Heart left ventricle (tissue), 13 donors: ENCODE results near the gene RFX3.

Source experiments
- POLR2A ChIP-seq, 2 donors: fragments of 450-650 bp; IDR thresholded peaks; one replicate each; pipeline ENCODE4 v1.6.1; 2017; ENCODE audit warnings: antibody characterized with exemption in 2 of 2, mild to moderate bottlenecking in 2 of 2, moderate library complexity in 2 of 2
- TF ChIP-seq, protein P1 (sequence below), 12 donors: fragments of 200-600 bp; sonication (generic) in 4 of 12; IDR thresholded peaks; one replicate each; pipeline versions ENCODE4 v1.5.0 to v1.8.0; 2018 to 2022; ENCODE audit warnings: antibody characterized with exemption in 12 of 12, mild to moderate bottlenecking in 5 of 12
- donor health status: ischemic (EF 13 %, LVEDD 7.1; RV severe dilation, severe dysfunction).
- donor health status: DM: no; HTN: yes; CAD: no.
- donor health status: DM: no; HTN: no; CAD: no.
- donor health status: ischemic (EF 25% LVEDD 6.9; RV normal size, moderate dysfunction).
- donor health status: ischemic (EF 25% LVEDD 5.7; RV mildly dilated, moderate dysfunction).
- donor health status: ischemic (EF 35%, LVEDD 5.7; RV mildly dilated, moderate dysfunction).
- donor health status: nonischemic (EF 11% LVEDD 7.7; RV severe dilation, severe dysfunction).
- donor health status: DM: yes; HTN: yes; CAD: no.
- donor health status: PGD.
- donor health status: ischemic (EF 29% LVEDD 5.4; RV normal size, mild dysfunction).
- donor health status: nonischemic (EF 23%, LVEDD 6.1; RV moderate dilation, normal function).

DNA sequence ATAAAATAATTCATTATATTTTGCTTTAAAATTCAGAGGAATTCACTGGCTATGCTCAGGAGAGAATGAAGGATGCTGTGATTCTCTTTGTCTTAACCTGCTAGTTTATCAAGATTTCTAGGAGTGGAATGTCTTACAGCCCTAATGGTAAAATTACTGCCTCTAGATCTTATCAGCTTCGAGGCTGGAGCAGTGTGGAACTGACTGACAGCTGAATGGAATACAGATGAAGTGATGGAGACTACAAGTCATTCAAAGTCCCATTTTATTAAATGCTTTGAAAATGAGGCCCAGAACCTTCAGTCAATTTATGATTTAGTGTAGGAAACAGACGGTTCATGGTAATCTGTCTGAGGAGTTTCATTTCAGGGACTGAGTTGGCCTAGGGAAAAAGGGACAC lies 202.1 kb downstream of the RFX3 start:
- TF ChIP-seq POLR2A (IDR thresholded peaks at IDR 0.05), result no peak
- TF ChIP-seq, protein P1, sequence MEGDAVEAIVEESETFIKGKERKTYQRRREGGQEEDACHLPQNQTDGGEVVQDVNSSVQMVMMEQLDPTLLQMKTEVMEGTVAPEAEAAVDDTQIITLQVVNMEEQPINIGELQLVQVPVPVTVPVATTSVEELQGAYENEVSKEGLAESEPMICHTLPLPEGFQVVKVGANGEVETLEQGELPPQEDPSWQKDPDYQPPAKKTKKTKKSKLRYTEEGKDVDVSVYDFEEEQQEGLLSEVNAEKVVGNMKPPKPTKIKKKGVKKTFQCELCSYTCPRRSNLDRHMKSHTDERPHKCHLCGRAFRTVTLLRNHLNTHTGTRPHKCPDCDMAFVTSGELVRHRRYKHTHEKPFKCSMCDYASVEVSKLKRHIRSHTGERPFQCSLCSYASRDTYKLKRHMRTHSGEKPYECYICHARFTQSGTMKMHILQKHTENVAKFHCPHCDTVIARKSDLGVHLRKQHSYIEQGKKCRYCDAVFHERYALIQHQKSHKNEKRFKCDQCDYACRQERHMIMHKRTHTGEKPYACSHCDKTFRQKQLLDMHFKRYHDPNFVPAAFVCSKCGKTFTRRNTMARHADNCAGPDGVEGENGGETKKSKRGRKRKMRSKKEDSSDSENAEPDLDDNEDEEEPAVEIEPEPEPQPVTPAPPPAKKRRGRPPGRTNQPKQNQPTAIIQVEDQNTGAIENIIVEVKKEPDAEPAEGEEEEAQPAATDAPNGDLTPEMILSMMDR (IDR thresholded peaks at IDR 0.05), result no peak
